ENCODE measurements around the gene CMTR1.
"Not testable (repeated sequence)": the region's sequence is repeated elsewhere in the genome, so short reads cannot be mapped to it uniquely, and the experiment has no call there.

Gene CMTR1, protein sequence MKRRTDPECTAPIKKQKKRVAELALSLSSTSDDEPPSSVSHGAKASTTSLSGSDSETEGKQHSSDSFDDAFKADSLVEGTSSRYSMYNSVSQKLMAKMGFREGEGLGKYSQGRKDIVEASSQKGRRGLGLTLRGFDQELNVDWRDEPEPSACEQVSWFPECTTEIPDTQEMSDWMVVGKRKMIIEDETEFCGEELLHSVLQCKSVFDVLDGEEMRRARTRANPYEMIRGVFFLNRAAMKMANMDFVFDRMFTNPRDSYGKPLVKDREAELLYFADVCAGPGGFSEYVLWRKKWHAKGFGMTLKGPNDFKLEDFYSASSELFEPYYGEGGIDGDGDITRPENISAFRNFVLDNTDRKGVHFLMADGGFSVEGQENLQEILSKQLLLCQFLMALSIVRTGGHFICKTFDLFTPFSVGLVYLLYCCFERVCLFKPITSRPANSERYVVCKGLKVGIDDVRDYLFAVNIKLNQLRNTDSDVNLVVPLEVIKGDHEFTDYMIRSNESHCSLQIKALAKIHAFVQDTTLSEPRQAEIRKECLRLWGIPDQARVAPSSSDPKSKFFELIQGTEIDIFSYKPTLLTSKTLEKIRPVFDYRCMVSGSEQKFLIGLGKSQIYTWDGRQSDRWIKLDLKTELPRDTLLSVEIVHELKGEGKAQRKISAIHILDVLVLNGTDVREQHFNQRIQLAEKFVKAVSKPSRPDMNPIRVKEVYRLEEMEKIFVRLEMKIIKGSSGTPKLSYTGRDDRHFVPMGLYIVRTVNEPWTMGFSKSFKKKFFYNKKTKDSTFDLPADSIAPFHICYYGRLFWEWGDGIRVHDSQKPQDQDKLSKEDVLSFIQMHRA

GRCh38 chr6:37432916-37433656 is at the start of gene CMTR1:
TSS of gene CMTR1 (plus strand) at chr6:37433221. CDS start at chr6:37435630, 2,409 bp downstream.
- DNase-seq (ENCODE audit: extremely low spot score, insufficient read length, low read depth) (peak; percentile 96), FAIRE-seq (peak; percentile 93)

DNA sequence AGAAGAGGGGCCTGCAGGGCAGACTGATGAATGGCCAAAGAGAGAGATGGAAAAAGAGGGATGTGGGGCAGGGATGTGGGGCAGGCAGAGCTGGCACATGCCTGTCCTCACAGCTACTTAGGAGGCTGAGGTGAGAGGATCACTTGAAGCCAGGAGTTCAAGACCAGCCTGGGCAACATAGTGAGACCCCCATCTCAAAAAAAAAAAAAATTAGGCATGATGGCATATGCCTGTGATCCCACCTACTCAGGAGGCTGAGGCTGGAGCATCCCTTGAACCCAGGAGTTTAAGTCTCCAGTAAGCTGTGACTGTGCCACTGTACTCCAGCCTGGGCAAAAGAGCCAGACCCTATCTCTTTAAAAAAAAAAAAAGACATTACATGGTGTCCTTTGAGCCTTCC is 44.4 kb upstream of the CMTR1 start:
- FAIRE-seq (no peak), DNase-seq (ENCODE audit: extremely low spot score, insufficient read length, low read depth) (no peak)

GRCh38 chr6:37389857-37390256 is 43.2 kb upstream of the CMTR1 start:
- FAIRE-seq (no peak), DNase-seq (ENCODE audit: extremely low spot score, insufficient read length, low read depth) (no peak)

DNA sequence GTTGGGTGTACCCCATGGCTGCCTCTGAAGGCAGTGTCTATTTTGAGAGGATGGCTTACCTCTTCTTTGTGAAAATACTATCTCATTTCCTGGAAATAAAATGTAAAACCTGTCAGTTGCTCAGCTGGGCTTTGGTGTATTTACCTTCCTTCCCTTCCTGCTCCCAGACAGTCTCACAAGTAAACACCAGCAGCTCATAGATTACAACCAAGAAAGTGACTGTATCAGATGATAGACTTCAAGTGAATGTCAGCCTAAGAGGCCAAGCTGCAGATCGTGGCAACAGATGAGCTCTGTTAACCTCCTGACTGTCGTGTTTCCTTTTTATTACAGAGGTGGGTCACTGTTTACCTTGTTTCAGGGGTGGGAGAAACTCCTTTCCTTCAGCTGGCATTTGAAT is 41.9 kb upstream of the CMTR1 start:
- DNase-seq (ENCODE audit: extremely low spot score, insufficient read length, low read depth) (no peak), FAIRE-seq (no peak)

DNA sequence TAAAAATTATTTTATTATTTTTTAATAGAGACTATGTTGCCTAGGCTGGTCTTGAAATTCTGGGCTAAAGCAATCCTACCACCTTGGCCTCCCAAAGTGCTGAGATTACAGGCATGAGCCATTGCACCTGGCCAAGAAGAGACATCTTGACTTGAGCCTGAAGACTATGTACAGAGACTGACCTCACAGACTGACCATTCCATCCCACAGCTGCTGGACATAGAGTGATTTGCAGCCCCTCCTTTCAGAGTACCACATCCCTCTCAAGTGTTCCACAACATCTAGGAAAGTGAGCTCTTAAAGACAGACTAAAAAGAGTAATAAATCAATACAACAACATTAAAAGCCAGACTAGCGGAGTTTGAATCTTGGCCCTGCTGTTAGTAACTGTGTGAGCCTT is 40.2 kb upstream of the CMTR1 start:
- FAIRE-seq (no peak), DNase-seq (ENCODE audit: extremely low spot score, insufficient read length, low read depth) (no peak)

- FAIRE-seq (no peak), DNase-seq (ENCODE audit: extremely low spot score, insufficient read length, low read depth) (no peak)
These were observed 39.6 kb upstream of the CMTR1 start for GRCh38 chr6:37393381-37393929.

DNA sequence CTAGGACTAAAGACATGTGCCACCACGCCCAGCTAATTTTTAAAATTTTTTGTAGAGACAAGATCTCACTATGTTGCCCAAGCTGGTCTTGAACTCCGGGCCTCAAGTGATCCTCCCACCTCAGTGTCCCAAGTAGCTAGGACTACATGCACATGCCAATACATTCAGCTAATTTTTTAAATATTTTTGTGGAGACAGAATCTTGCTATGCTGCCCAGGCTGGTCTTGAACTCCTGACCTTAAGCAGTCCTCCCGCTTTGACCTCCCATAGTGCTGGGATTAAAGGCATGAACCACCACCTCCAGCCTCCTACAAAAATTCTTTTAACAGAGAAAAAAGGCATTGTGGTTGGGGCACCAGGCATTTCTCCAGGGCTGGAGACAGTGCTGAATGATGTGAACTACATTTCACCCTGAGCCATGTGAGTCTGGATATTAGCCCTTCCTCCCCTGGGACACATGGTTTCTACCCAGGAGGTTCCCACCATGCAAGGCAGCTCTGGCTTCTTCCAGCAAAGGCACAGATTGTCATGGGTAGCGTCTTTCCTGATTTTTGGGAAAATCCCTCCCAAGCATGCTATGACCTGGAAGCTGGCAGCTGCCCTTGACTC is 36.3 kb upstream of the CMTR1 start:
- no peak for DNase-seq (ENCODE audit: extremely low spot score, insufficient read length, low read depth)
- FAIRE-seq, result no peak

DNA sequence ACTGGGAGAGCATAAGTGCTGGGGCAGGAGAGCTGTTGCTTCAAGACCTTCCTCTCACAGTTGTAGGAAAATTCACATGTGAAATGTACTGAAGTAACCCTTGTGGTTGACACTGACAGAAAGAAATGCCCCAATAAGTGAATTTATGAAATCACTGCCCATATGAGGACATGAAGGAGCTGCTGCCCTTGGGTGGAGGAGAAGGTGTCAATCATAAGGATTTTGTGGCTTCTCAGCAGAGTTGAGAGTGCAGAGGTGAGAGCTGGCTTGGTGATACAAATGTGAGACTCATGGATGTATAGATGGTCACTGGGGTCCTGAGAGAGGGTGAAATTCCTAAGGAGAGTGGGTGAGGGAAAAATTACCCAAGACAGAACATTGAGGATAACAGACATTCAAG is 33.9 kb upstream of the CMTR1 start:
- FAIRE-seq, result no peak
- DNase-seq (ENCODE audit: extremely low spot score, insufficient read length, low read depth), result no peak

DNA sequence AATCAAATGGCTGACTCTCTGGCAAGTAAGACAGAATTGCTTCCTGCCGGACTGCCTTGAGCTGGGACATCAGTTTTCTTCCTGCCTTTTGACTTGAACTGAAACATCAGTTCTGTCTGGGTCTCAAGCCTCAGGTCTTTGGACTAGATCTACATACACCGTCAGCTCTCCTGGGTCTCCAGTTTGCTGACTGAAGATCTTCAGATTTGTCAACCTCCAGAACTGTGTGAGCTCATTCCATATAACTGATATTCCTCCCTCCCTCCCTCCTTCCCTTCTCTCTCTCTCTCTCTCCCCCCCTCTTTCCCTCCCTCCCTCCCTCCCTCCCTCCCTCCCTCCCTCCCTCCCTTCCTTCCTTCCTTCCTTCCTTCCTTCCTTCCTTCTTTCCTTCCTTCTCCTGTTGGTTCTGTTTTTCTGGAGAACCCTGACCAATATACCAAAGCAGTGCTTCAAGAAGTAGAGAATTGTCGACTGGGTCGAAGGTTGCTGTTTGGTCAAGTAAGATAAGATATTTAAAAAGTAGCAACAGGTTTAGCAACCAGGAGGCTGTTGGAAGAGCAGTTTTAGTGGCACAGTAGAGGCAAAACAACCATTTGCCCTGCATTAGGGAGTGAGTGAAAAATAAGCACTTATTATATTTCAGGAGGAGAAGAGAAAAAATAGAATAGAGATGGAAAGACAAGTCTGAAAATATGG is 33.1 kb upstream of the CMTR1 start:
- FAIRE-seq (no peak), DNase-seq (ENCODE audit: extremely low spot score, insufficient read length, low read depth) (no peak)

- not testable (repeated sequence) for DNase-seq (ENCODE audit: extremely low spot score, insufficient read length, low read depth); FAIRE-seq
These were observed 31.4 kb upstream of the CMTR1 start for GRCh38 chr6:37401658-37402057.

GRCh38 chr6:37406726-37407341 is 26.2 kb upstream of the CMTR1 start:
- no peak for DNase-seq (ENCODE audit: extremely low spot score, insufficient read length, low read depth)
- FAIRE-seq, result no peak

GRCh38 chr6:37407948-37408347 is 25.1 kb upstream of the CMTR1 start:
- FAIRE-seq (no peak), DNase-seq (ENCODE audit: extremely low spot score, insufficient read length, low read depth) (no peak)

- FAIRE-seq (no peak), DNase-seq (ENCODE audit: extremely low spot score, insufficient read length, low read depth) (no peak)
These were observed 23.5 kb upstream of the CMTR1 start for GRCh38 chr6:37409501-37409900.

DNA sequence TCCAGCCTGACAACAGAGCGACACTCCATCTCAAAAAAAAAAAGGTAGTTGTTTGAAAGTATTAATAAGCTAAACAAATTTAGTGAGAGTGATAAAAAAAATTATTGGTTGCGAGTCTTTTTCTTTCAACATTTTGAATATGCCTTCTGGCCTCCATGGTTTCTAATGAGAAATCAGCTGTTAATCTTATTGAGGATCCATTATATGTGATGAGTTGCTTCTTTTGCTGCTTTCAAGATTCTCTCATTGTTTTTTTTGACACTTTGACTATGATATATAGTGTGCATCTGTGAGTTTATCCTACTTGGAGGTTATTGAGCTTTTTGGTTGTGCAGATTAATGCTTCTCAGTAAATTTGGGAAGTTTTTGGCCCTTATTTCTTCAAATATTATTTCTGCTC is 15.6 kb upstream of the CMTR1 start:
- DNase-seq (ENCODE audit: extremely low spot score, insufficient read length, low read depth) (no peak), FAIRE-seq (no peak)

DNA sequence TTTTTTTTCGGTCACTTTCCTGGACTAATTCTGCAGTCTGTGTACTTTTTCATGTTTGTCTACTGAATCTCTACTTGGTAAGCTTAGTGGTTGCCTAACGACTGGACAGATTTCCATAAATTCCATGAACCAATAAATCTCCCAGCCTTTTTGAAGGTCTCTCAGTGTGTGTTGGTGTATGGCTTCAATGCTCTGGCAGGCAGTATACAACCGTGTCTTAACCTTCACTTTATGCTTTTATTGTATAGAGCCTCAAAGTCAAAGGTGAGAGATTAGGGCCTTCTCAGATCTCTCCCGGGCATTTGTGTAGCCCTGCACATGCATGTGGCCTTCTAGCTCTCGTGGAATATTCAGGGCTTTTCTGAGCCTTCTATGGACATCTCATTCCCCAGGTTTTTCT is 14.3 kb upstream of the CMTR1 start:
- FAIRE-seq, result no peak
- no peak for DNase-seq (ENCODE audit: extremely low spot score, insufficient read length, low read depth)

- FAIRE-seq, result no peak
These were observed 6.7 kb upstream of the CMTR1 start for GRCh38 chr6:37426058-37426944.

GRCh38 chr6:37426945-37427510 is 6.0 kb upstream of the CMTR1 start:
- FAIRE-seq (no peak), DNase-seq (ENCODE audit: extremely low spot score, insufficient read length, low read depth) (no peak)

More at GRCh38 chr6:37426058-37426944, 6.7 kb upstream of the CMTR1 start:
- no peak for DNase-seq (ENCODE audit: extremely low spot score, insufficient read length, low read depth)

- no peak for FAIRE-seq
These were observed 3.7 kb upstream of the CMTR1 start for GRCh38 chr6:37429352-37429750.

More at GRCh38 chr6:37429352-37429750, 3.7 kb upstream of the CMTR1 start:
- no peak for DNase-seq (ENCODE audit: extremely low spot score, insufficient read length, low read depth)
